GM12878 (cell line): Measurements from ENCODE around the gene ADAMTS6. TPM values are rescaled to one million over a fixed set of nuclear protein-coding genes. Genes with fewer than 3 reads are reported as not detected.
A peak's percentile ranks its signal among the peaks of the same experiment; 100 is the strongest.

Experiments used
- BHLHE40 ChIP-seq, 2 experiments: fragments of 450-650 bp in 1 of 2; IDR thresholded peaks; 2 replicates each; pipeline ENCODE4 v1.6.1; 2011 to 2017; ENCODE audit warnings: low read depth in 2 of 2, borderline replicate concordance in 1 of 2, improper control_type of control experiment in 1 of 2, low read length in 1 of 2, mild to moderate bottlenecking in 1 of 2
- BRCA1 ChIP-seq: IDR thresholded peaks from 2 replicates; pipeline ENCODE4 v1.6.1; 2011; ENCODE audit warnings: low read depth, low read length, improper control_type of control experiment
- CBFB ChIP-seq: IDR thresholded peaks from 2 replicates; pipeline ENCODE4 v1.6.1; 2016; ENCODE audit warnings: antibody characterized with exemption, low read depth
- CBX5 ChIP-seq: sonication (generic); IDR thresholded peaks from 2 replicates; pipeline ENCODE4 v1.6.1; 2016; ENCODE audit warnings: low read depth, moderate library complexity, mild to moderate bottlenecking, inconsistent platforms
- CEBPB ChIP-seq, 2 experiments: fragments of 150-350 bp in 1 of 2; IDR thresholded peaks; 2 replicates each; pipeline ENCODE4 v1.6.1; 2012 to 2014; ENCODE audit warnings: low read depth in 2 of 2, low read length in 2 of 2, borderline replicate concordance in 1 of 2, inconsistent platforms in 1 of 2
- EZH2 ChIP-seq: IDR thresholded peaks from 2 replicates; pipeline ENCODE4 v1.6.1; 2012; ENCODE audit warnings: low read depth, mild to moderate bottlenecking, control low read depth, inconsistent platforms, low read length, borderline replicate concordance; ENCODE audit not compliant: control insufficient read depth
- IKZF1 ChIP-seq: fragments of 450-650 bp; conservative IDR thresholded peaks from 2 replicates; pipeline ENCODE4 v1.6.1; 2017; ENCODE audit warnings: antibody characterized with exemption, mild to moderate bottlenecking
- IKZF2 ChIP-seq, 2 experiments: fragments of 450-650 bp; IDR thresholded peaks; 2 replicates each; pipeline ENCODE4 v1.6.1; 2017; ENCODE audit warnings: mild to moderate bottlenecking in 2 of 2, moderate library complexity in 2 of 2
- MAX ChIP-seq: IDR thresholded peaks from 2 replicates; pipeline ENCODE4 v1.6.1; 2012; ENCODE audit warnings: low read depth, low read length, improper control_type of control experiment
- MYB ChIP-seq: fragments of 150-350 bp; IDR thresholded peaks from 2 replicates; pipeline ENCODE4 v1.6.1; 2014; ENCODE audit warnings: mild to moderate bottlenecking, low read depth, low read length, borderline replicate concordance
- NFXL1 ChIP-seq: fragments of 450-650 bp; IDR thresholded peaks from 2 replicates; pipeline ENCODE4 v1.6.1; 2017; ENCODE audit warnings: antibody characterized with exemption, mild to moderate bottlenecking, borderline replicate concordance
- NFYA ChIP-seq: IDR thresholded peaks from 2 replicates; pipeline ENCODE4 v1.6.1; 2011; ENCODE audit warnings: low read depth, mild to moderate bottlenecking, low read length, improper control_type of control experiment, borderline replicate concordance
- NFYB ChIP-seq: IDR thresholded peaks from 2 replicates; pipeline ENCODE4 v1.6.1; 2011; ENCODE audit warnings: low read depth, mild to moderate bottlenecking, low read length, improper control_type of control experiment, moderate library complexity; ENCODE audit not compliant: insufficient read depth
- NRF1 ChIP-seq: conservative IDR thresholded peaks from 2 replicates; pipeline ENCODE4 v1.6.1; 2011; ENCODE audit warnings: mild to moderate bottlenecking, low read depth, low read length, improper control_type of control experiment
- POLR2AphosphoS2 ChIP-seq: IDR thresholded peaks from 2 replicates; pipeline ENCODE4 v1.6.1; 2011; ENCODE audit warnings: low read depth, mild to moderate bottlenecking, low read length, improper control_type of control experiment, moderate library complexity
- RAD21 ChIP-seq: IDR thresholded peaks from 2 replicates; pipeline ENCODE4 v1.6.1; 2011; ENCODE audit warnings: mild to moderate bottlenecking, low read depth, low read length, moderate library complexity; ENCODE audit not compliant: insufficient read depth
- RBBP5 ChIP-seq: fragments of 200-600 bp; sonication (generic); conservative IDR thresholded peaks from 2 replicates; pipeline ENCODE4 v1.6.1; 2016
- RFX5 ChIP-seq: IDR thresholded peaks from 2 replicates; pipeline ENCODE4 v1.6.1; 2011; ENCODE audit warnings: low read depth, low read length, improper control_type of control experiment
- SIN3A ChIP-seq: IDR thresholded peaks from 2 replicates; pipeline ENCODE4 v1.6.1; 2012; ENCODE audit warnings: low read depth, low read length, improper control_type of control experiment
- SMAD5 ChIP-seq: IDR thresholded peaks from 2 replicates; pipeline ENCODE4 v1.6.1; 2016; ENCODE audit warnings: antibody characterized with exemption, low read depth
- TCF12 ChIP-seq: IDR thresholded peaks from 2 replicates; pipeline ENCODE4 v1.6.1; 2011; ENCODE audit warnings: low read depth, mild to moderate bottlenecking, low read length
- polyA plus RNA-seq, 11 experiments: library from polyadenylated mRNA; depleted of rRNA in 4 of 11; unstranded in 6 of 11; stranded (reverse) in 5 of 11; fragments of >200 nt; fragmentation: Nextera tagmentation in 4 of 11; fragmentation: Illumina TruSeq in 1 of 11; extraction: Ambion mirVana in 4 of 11; extraction: Trizol in 1 of 11; gene quantifications; 1 replicate in 1 of 11; 2 replicates in 10 of 11; pipeline versions ENCODE4 v1.2.1 to v1.2.3, GENCODE V29; 2011 to 2016; ENCODE audit warnings: inconsistent platforms in 2 of 11, missing spikeins in 2 of 11, low read depth in 1 of 11
- total RNA-seq, 4 experiments: library from RNA; depleted of rRNA in 3 of 4; stranded (reverse); fragments of >200 nt in 3 of 4; fragmentation: Illumina TruSeq in 1 of 4; extraction: Trizol in 1 of 4; gene quantifications; 2 replicates each; pipeline versions ENCODE4 v1.2.1 to v1.2.3, GENCODE V29; 2013 to 2021
- TF ChIP-seq, protein P1 (sequence below): fragments of 450-650 bp; IDR thresholded peaks from 2 replicates; pipeline ENCODE4 v1.6.1; 2018; ENCODE audit warnings: mild to moderate bottlenecking, low read depth, moderate library complexity; ENCODE audit not compliant: partially characterized antibody
- TF ChIP-seq, protein P2 (sequence below): fragments of 450-650 bp; IDR thresholded peaks from 2 replicates; pipeline ENCODE4 v1.6.1; 2017; ENCODE audit warnings: mild to moderate bottlenecking, moderate library complexity

Gene ADAMTS6
- total and polyA plus RNA-seq, 10 of the 15 experiments (the other 5 are each of a cell fraction or from before 2014, with no cell fraction given), result 1.1 to 12.3 (median 6.5) TPM

- no peak for TF ChIP-seq NFXL1
- no peak for TF ChIP-seq RBBP5
- 0 out of 2 replicates have a peak, but pooled peaks have one; percentile 41 for TF ChIP-seq SMAD5
- peak; percentile 61 for TF ChIP-seq IKZF1
- 0 out of 2 replicates have a peak, but pooled peaks have one; percentile 30 for TF ChIP-seq MYB
- TF ChIP-seq NFYB, result no peak
- no peak for TF ChIP-seq CBFB
- no peak for TF ChIP-seq CBX5
- no peak for TF ChIP-seq SIN3A
- peak; percentile 87 for TF ChIP-seq MAX
- no peak for TF ChIP-seq RAD21
- no peak for TF ChIP-seq BRCA1
- TF ChIP-seq CEBPB (IDR thresholded peaks at IDR 0.05; ENCODE audit: borderline replicate concordance in 1 of 2, low read depth in 2 of 2, low read length in 2 of 2), result no peak
- peak; percentile 96 to 97 for TF ChIP-seq BHLHE40 (IDR thresholded peaks at IDR 0.05; ENCODE audit: borderline replicate concordance in 1 of 2, low read depth in 2 of 2, low read length in 1 of 2)
- no peak for TF ChIP-seq EZH2
- TF ChIP-seq NRF1, result peak; percentile 76
- TF ChIP-seq IKZF2 (IDR thresholded peaks at IDR 0.05), result peak in 1 of 2 experiments; percentile 44; a peak in 3 of 4 replicates
- no peak for TF ChIP-seq POLR2AphosphoS2
- TF ChIP-seq TCF12, result 0 out of 2 replicates have a peak, but pooled peaks have one; percentile 34
- TF ChIP-seq NFYA, result no peak
- TF ChIP-seq RFX5, result no peak
- TF ChIP-seq, protein P1, sequence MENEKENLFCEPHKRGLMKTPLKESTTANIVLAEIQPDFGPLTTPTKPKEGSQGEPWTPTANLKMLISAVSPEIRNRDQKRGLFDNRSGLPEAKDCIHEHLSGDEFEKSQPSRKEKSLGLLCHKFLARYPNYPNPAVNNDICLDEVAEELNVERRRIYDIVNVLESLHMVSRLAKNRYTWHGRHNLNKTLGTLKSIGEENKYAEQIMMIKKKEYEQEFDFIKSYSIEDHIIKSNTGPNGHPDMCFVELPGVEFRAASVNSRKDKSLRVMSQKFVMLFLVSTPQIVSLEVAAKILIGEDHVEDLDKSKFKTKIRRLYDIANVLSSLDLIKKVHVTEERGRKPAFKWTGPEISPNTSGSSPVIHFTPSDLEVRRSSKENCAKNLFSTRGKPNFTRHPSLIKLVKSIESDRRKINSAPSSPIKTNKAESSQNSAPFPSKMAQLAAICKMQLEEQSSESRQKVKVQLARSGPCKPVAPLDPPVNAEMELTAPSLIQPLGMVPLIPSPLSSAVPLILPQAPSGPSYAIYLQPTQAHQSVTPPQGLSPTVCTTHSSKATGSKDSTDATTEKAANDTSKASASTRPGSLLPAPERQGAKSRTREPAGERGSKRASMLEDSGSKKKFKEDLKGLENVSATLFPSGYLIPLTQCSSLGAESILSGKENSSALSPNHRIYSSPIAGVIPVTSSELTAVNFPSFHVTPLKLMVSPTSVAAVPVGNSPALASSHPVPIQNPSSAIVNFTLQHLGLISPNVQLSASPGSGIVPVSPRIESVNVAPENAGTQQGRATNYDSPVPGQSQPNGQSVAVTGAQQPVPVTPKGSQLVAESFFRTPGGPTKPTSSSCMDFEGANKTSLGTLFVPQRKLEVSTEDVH, result no peak
- TF ChIP-seq, protein P2, sequence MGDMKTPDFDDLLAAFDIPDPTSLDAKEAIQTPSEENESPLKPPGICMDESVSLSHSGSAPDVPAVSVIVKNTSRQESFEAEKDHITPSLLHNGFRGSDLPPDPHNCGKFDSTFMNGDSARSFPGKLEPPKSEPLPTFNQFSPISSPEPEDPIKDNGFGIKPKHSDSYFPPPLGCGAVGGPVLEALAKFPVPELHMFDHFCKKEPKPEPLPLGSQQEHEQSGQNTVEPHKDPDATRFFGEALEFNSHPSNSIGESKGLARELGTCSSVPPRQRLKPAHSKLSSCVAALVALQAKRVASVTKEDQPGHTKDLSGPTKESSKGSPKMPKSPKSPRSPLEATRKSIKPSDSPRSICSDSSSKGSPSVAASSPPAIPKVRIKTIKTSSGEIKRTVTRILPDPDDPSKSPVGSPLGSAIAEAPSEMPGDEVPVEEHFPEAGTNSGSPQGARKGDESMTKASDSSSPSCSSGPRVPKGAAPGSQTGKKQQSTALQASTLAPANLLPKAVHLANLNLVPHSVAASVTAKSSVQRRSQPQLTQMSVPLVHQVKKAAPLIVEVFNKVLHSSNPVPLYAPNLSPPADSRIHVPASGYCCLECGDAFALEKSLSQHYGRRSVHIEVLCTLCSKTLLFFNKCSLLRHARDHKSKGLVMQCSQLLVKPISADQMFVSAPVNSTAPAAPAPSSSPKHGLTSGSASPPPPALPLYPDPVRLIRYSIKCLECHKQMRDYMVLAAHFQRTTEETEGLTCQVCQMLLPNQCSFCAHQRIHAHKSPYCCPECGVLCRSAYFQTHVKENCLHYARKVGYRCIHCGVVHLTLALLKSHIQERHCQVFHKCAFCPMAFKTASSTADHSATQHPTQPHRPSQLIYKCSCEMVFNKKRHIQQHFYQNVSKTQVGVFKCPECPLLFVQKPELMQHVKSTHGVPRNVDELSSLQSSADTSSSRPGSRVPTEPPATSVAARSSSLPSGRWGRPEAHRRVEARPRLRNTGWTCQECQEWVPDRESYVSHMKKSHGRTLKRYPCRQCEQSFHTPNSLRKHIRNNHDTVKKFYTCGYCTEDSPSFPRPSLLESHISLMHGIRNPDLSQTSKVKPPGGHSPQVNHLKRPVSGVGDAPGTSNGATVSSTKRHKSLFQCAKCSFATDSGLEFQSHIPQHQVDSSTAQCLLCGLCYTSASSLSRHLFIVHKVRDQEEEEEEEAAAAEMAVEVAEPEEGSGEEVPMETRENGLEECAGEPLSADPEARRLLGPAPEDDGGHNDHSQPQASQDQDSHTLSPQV, result no peak
Measured at GRCh38 chr5:65481635-65482295, at the start of gene ADAMTS6 (continued).
